HG03457 (cell line): ENCODE measurements around the gene KLHDC1.
"Not testable (repeated sequence)": the region's sequence is repeated elsewhere in the genome, so short reads cannot be mapped to it uniquely, and the experiment has no call there.

Experiments used
- ATAC-seq: cut with Tn5 transposase; IDR thresholded peaks from one replicate; pipeline ENCODE4 v1.9.1; 2021; ENCODE audit warnings: moderate number of reproducible peaks; ENCODE audit not compliant: unreplicated experiment

KLHDC1 gene, protein sequence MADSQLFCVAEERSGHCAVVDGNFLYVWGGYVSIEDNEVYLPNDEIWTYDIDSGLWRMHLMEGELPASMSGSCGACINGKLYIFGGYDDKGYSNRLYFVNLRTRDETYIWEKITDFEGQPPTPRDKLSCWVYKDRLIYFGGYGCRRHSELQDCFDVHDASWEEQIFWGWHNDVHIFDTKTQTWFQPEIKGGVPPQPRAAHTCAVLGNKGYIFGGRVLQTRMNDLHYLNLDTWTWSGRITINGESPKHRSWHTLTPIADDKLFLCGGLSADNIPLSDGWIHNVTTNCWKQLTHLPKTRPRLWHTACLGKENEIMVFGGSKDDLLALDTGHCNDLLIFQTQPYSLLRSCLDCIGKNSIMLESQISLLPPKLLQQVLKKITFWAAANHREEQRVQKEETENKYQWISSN

DNA sequence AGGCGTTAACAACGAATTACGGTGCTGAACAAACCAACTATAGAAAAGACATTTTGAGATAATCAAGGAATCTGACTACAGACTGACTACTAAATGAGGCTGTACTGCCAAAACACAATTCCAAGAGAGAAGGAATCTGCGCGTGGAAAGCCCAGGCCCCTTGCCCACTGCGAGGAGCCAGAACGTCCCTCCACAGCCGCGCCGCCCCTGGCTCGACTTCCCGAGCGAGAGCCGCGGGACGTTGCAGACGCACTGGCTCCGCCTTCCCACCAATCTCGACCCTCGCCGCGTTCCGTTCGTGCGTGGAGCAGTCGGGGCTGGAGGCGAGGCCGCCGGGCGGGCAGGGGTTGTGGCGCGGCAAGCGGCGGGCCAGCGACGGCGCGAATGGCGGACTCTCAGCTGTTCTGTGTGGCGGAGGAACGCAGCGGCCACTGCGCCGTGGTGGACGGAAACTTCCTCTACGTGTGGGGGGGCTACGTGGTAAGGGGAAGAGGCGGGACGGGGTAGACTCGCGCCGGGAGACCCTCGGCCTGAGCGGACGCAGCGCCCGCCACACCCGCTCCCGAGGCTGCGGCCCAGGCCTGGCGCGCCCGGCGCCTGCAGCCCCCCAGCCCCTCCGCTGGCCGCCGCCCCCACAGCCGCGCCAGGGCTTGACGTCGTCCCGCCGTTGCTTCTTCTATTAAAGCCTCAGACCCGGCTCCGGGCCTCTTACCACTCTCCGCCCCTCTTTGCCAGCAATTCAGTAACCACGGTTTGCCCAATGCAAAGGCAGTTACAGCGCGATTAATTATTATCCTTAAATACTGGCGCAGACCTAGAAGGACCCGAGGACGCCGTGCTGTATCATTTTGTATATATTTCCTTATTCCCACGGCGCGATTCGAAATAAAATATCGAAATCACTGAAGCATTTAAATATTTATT, at the start of gene KLHDC1:
TSS of gene KLHDC1 (plus strand) at position 310 of the 924 bp plus-strand sequence. CDS start at position 385, 75 bp downstream.
- ATAC-seq: peak; percentile 51

GRCh38 chr14:49653508-49653907, 39.4 kb upstream of the KLHDC1 start:
- no peak for ATAC-seq

GRCh38 chr14:49654511-49654910, 38.4 kb upstream of the KLHDC1 start:
- no peak for ATAC-seq

DNA sequence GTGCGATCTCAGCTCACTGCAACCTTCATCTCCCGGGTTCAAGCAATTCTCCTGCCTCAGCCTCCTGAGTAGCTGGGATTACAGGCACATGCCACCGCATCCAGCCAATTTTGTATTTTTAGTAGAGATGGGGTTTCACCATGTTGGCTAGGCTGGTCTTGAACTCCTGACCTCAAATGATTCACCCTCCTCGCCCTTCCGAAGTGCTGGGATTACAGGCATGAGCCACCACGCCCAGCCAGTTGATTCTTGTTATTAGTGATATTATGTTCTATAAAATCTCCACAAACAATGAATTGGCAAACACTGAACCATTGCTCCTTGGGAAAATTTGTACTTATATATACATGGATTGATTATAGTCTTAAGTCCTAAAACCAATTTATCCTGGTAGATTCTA, 35.4 kb upstream of the KLHDC1 start:
- not testable (repeated sequence) for ATAC-seq

- ATAC-seq: no peak
These were observed 33.1 kb upstream of the KLHDC1 start for GRCh38 chr14:49659526-49660455.

DNA sequence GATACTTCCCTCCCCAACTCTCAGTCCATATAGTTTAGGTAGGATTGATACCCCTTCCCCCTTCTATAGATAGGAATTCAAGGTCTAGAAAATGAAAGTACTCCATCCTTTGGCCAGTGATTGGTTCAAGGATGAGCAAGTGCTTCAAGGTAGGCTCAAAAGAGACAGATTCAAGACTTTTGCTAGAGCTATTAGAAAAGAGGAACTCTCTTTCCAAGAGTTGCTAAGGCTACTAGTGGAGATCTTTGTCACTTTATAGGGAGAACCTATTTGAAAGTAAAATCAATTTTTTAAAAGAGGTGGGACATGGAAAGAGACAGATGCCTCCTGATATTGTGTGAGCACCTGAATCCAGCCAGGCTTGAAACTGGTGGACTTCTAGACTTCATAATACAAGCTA, 22.4 kb upstream of the KLHDC1 start:
- ATAC-seq: no peak

- no peak for ATAC-seq
These were observed 19.3 kb upstream of the KLHDC1 start for GRCh38 chr14:49673586-49673985.

DNA sequence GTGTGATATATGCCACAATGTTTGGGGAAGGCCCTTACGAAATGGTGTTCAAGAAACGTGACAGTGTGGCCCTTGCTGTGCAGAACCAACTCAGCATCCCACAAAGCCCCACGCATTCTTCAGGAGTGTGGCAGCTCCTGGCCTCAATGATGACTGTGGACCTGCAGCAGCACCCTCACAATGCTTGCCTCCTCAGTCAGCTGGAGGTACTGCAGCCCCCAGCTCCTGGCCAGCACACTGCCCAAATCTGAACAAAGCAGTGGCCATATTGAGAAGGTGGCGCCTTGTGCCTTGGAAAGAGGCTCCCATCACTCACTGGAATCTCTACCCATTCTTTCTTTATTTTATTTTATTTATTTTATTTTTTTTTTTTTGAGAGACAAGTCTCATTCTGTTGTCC, 15.3 kb upstream of the KLHDC1 start:
- ATAC-seq: no peak

- no peak for ATAC-seq
These were observed 13.6 kb upstream of the KLHDC1 start for GRCh38 chr14:49679271-49679670.

DNA sequence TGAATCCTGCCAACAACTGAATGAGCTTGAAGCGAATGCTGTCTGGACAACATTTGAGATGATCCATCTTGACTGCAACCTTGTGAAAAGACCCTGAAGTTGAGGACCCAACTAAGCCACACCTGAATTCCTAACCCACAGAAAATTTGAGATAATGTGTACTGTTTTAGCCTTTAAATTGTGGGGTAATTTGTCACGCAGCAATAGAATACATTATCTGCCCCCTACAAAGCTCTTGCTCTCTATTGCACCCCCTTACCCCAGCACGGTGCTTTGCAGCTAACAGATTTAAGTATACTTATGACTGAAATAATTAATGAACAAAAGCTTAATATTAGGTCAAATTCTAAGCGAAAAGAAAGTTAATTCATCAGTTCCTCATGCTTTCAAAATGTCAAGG, 6.5 kb upstream of the KLHDC1 start:
- ATAC-seq: no peak

DNA sequence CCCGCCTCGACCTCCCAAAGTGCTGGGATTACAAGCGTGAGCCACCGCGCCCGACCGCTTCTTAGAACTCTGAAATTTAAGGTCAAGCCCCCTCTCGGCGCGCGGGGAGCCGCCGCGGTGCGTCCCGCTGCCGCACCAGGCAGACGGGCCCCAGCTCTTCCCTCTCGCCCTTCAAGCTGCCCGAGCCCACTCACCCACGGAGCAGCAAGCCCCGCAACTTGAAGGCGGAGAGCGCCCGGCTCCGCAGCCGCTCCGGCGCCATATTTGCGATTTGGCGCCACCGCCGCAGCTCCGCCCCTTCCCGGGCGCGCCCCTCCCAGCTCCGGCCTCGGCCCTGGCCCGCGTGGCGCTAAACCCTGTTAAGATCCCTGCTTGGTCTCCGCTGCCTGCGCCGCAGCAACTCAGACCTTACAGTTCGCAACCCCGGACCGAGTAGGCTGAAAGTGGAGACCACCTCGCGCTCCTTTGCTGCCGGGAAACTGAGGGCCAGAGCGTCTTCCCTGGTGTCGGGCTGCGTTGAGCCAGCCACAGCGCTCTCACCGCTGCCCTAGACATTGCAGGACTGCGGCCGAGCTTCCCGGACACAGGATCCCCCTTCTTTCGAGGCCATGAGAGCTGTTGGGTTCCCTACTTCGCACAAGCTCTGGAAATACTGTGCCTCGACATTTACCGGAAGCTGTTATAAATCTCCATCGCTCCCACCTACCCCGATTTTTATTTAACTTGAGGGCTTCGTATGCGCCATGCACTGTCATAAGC, 4.8 kb upstream of the KLHDC1 start, which contains the start of gene POLE2:
TSS of gene POLE2 (minus strand) at position 273 of the 759 bp plus-strand sequence. CDS start at position 262, 11 bp downstream.
- ATAC-seq: peak; percentile 87

- ATAC-seq: no peak
These were observed 4.3 kb upstream of the KLHDC1 start for GRCh38 chr14:49688701-49689030.

DNA sequence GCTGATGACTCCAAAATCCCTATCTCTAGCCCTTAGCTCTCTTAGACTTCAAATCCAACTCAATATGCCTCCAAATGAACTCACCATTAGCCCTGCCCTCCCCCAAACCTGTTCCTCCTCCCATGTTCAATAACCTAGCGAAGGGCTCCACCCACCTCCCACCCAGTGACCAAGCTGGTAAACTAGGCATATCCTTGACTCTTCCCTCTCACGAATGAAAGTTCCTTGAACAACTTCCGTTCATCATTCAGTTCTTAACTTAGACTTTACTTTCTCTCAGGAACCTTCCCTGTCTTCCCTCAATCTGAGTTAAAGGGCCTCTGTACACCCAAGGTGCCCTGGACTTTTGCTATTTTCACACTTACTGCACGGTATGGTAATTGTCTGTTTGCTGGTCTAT, 1.9 kb upstream of the KLHDC1 start:
- no peak for ATAC-seq

GRCh38 chr14:49692193-49692757, 645 bp upstream of the KLHDC1 start:
- ATAC-seq: no peak

- ATAC-seq: not testable (repeated sequence)
These were observed 810 bp downstream of the KLHDC1 start for GRCh38 chr14:49693735-49694124.

DNA sequence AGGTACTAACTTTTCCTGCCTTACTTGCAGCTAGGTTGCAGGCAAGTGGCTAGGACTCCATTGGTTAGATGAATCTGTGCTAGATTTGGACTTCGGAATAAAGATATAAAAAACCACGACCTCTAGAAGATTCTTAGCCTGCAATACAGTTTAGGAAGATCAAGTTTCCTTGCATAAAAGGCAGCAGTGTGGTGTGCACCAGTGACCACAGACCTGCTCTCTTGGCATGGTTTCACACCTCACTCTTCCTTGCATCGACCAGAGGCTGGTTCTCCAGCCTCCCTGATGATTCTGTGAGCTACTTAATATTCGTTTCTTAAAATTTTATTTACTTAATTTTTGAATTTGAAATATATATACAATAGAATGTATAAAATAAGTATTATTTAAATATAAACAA, 9.8 kb downstream of the KLHDC1 start:
- ATAC-seq: no peak

DNA sequence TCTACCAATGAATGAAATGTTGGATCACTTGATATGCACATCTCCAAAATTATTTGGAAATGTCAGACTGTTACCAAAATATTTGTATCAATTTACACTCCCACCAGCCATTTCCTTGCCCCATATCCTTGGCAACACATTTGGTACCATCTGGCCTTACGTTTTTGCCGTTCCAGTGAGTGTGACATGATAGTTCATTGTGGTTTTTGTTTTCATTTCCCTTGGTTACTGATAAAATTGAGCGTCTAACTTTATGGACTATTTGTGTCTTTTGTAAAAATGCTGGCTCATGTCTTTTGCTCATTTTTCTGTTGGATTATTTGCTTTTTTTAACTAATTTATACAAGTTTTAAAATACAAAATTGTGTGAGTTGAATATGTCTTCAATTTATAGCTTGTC, 11.0 kb downstream of the KLHDC1 start:
- ATAC-seq: no peak

GRCh38 chr14:49704471-49704870, 11.6 kb downstream of the KLHDC1 start:
- ATAC-seq: not testable (repeated sequence)

- ATAC-seq: not testable (repeated sequence)
These were observed 18.1 kb downstream of the KLHDC1 start for GRCh38 chr14:49710993-49711392.

- ATAC-seq: no peak
These were observed 27.8 kb downstream of the KLHDC1 start for GRCh38 chr14:49720744-49721143.
